NCI-H2196 treated with DMSO at 0.1 percent for 48 hours (cell line): ENCODE measurements around the gene GALNT12.

Experiments used
- DNase-seq: peaks from one replicate; lab custom pipeline; 2025; ENCODE audit not compliant: unreplicated experiment; lab: John Stamatoyannopoulos, UW

The GALNT12 gene

GRCh38 chr9:98801561-98801960 is 5.9 kb upstream of the GALNT12 start:
- no peak for DNase-seq

DNA sequence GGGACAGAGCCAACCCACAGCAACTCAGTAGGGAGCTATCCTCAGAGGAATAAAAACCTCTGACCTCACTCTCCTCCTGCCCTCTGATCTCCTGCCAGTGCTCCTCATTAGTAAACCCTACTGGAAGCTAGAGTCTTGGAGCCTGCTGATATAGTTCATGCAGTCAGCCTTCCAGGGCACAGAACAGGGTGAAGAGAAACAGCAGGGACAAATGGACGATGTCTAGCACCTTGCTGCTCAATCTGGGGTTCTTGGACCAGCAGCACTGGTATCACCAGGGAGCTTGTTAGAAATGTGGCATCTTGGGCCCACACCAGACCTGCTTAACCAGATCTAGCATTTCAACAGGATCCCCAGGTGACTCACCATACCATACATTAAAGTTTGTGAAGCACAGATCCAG is 5.5 kb upstream of the GALNT12 start:
- DNase-seq: no peak

- DNase-seq: no peak
Observed at GRCh38 chr9:98804083-98804482, 3.4 kb upstream of the GALNT12 start.

DNA sequence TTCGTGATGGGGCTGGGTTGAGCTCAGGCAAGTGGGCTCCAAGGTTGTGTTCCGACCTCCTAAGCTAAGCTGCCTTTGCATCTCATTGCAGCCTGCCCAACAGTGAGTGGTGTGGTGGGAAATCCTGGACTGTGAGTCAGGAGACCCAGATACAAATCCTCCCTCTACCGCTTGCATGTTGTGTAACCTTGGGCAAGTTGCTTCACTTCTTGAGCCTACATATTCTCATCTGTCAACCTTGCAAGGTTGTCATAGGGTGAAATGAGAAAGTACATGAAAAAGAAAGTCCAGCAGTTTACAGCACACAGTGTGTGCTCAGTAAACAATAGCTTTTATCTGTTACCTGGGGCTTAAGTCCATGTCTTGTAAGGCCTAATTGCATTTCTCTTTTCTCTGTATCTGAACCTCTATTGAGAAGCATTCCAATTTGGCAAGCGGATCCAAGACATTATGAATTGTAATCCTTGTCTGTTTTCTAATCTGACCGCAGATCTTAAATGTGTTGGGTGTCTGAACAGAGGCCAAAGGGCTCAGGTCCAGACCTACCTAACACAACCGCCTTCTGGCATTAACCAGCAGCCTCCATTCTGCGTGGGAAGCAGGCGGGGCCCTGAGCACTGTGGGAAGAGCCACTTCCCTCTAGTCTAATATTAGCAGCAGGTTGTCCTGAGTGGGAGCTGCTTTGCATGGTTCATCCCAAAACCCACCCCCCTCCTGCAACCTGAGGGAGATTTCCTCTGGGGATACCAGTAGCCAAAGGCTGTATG is 1.8 kb upstream of the GALNT12 start:
- no peak for DNase-seq

GRCh38 chr9:98806394-98807035 is 955 bp upstream of the GALNT12 start:
- DNase-seq: no peak

DNA sequence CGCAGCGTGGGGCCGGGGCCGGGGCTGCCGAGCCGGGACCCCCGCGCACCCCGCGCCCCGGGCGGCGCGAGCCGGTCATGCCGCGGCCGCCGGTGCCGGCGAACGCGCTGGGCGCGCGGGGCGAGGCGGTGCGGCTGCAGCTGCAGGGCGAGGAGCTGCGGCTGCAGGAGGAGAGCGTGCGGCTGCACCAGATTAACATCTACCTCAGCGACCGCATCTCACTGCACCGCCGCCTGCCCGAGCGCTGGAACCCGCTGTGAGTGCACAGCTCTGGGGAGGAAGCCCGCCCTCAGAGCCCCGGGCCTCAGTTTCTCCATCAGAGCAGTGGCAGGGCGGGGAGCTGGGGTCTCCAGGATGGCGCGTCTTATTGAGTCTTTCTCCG is 335 bp downstream of the GALNT12 start:
- DNase-seq: no peak

GRCh38 chr9:98808411-98808815 is 943 bp downstream of the GALNT12 start:
- DNase-seq: no peak

- no peak for DNase-seq
Observed at GRCh38 chr9:98808875-98809274, 1.4 kb downstream of the GALNT12 start.

DNA sequence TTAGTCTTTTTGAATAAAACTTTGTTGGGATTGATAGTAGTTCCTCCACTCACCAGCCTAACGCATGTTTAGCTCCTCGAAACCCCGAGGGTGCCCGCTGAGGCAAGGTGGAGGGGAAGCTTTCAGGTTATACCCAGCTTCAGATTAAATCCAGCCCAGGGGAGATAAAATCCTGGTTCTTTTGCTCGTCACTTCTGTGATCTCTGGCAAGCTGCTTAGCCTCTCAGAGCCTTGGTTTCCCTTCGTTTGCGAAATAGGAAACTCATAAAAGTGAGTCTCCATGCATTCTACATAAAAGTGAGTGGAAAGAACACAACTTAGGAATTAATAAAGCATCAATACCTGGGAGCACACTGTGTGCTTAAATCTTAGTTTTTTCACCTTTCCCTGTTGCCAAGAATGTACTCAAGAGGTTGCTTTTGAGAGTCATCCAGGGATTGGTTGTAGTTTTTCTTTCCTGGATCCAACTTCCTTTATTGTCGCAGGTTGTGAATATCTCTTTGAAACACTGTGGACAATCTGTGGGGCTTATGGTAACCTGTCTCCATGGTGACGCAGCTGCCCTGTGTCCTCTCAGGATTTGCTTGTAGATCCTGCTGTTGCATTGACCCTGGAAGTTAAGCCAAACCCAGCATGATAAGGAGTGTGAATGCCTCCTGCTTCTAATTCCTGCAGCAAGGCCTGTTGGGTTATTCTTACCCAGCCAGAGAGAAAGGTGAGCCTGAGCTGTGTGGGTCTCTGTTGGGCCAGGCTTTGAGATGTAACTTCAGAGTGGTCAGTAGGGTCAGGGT is 2.0 kb downstream of the GALNT12 start:
- no peak for DNase-seq

DNA sequence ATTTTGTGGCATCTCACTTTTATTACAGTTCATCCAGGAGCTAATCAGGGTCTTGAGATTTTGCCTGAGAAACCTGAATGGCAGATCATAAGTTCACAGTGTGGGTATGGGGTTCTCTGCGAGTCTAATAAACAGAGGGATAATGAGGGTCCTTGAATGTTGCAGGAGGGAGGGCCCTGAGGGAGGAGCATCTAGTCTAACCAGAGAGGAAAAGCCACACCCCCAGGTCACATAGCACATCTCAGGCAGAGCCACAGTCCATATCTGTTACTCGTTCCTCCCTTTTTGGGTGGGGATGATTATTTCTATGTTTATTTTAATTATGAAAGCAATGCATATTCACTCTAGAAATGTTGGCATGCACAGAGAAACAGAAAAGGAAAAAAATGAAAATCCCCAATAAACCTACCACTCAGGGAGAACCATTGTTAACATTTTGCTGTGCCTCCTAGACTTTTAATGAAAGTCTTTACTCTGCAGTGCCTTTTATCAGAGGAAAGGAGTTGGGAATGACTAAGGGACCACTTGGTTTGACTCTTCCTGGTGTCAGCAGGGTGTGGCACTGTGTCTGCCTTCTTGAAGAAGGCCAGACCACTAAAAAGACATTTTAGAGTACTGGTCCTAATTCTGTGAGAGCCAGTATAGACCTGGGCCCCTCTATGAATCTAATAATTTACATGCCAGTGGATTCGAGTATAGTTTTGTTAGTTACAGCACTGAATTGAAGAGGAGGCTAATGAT is 2.8 kb downstream of the GALNT12 start:
- DNase-seq: no peak

DNA sequence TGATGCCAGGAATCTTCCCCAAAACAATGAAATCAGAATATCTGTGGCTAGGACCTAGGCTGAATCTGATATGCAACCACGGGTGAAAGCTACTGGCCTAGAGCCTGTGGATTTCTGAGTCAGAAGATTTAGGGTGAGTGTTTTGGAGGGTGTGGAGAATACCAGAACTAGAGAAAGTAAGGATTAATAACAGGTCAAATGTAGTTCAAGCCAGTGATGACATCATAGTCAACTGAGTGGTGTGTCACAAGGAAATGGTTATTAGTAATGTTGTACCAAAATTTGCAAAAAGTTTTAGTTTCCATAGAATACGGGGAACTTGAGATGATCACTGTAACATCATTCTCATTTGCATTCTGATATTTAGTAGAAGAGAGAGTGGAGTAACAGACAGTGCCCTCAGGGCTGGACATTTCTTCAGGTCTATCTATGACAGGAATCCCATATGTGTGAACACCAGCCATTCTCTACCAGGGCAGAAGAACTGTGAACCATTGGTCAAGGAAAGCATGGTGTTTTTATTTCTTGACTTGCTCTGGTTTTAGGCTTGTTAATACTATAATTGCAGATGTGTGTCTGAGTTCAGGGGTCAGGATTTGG is 3.7 kb downstream of the GALNT12 start:
- no peak for DNase-seq

GRCh38 chr9:98815391-98815951 is 8.0 kb downstream of the GALNT12 start:
- no peak for DNase-seq

- no peak for DNase-seq
Observed at GRCh38 chr9:98818764-98819163, 11.3 kb downstream of the GALNT12 start.

DNA sequence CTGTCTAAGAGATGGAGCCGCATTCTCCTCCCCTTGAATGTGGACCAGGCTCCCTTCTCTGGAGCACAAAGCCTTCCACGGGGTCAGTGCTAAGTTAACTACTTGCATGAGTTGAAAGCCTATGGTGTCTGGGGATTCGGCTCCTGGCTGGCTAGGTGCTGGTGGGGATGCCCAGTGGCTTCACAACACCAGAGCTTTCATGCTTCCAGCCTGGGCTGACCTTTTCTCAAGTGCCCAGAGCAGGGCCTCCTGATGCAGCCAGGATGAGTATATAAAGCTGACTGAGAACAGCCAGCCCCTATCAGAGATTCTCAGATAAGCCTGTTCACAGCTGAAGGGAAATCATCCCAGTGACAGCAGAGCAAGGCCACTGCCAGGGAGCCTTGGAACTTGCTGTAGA is 11.8 kb downstream of the GALNT12 start:
- DNase-seq: no peak

GRCh38 chr9:98821831-98822230 is 14.4 kb downstream of the GALNT12 start:
- no peak for DNase-seq

DNA sequence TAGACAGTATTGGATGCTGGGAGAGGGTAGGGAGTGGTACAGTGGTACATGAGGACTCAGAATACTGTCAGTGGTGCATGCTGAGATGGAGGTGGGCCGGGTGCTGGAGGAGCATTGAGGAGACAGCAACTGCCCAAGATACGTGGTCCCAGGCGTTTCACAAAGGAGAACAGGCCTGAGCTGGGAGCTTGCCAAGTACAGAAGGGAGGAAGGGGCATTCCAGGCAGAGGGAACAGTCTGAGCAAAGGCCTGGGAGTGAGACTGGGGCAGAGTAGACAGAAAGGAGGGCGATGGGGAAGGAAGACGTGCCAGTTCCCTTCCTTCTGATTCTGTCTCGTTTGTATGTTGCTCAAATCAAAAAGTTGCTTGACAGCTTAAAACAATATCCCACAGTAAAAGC is 15.2 kb downstream of the GALNT12 start:
- no peak for DNase-seq

DNA sequence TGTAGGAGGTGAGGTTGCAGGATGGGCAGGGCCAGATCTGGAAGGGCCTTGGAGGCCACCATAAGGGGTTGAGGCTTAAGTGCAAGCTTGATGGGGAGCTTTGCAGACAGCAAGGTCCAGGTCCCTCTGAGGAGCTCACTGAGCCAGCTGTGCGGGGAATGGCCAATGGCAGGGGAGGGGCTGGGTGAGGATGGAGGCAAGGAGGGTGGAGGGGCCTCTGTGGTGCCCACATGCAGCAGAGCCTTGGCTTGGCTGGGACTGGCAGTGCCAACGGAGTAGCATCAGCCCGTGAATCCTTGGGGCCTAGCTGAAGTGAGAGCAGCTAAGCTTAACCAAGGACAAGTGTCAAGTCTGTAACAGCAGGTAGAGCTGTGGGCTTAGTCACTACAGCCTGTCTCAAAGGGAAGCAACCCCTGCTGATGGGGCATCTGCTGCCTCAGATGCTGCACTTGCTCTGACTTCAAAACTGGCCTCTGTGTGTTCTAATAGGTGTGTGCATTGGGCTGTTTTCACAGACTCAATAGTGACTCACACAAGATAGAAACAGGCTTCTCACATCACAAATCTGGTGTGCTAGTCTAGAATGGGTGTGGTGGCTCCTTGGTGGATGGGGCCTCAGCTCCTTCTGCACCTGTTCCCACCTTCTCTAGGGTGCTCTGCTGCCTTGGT is 16.3 kb downstream of the GALNT12 start:
- no peak for DNase-seq

GRCh38 chr9:98825414-98825813 is 17.9 kb downstream of the GALNT12 start:
- no peak for DNase-seq

DNA sequence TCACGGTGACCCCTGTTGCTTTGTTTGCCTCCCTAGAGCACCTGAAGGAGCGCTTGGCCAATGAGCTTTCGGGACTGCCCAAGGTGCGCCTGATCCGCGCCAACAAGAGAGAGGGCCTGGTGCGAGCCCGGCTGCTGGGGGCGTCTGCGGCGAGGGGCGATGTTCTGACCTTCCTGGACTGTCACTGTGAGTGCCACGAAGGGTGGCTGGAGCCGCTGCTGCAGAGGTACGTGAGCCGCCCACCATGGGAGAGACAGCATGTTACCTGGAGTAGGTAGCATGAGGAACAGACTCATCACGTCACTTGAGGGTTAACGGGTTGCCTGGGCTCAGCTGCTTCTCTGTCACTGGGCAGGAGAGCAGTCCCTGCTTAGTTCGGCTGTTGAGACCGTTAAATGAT is 19.2 kb downstream of the GALNT12 start:
- no peak for DNase-seq

DNA sequence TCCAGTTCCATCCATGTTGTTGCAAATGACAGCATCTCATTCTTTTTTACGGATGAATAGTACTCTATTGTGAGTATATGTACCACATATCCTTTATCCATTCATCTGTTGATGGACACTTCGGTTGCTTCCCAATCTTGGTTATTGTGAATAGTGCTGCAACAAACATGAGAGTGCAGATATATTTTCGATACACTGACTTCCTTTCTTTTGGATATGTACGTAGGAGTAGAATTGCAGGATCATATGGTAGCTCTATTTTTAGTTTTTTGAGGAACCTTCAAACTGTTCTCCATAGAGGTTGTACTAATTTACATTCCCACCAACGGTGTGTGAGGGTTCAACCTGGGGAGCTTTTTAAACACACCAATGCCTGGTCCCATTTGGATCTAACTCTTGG is 22.3 kb downstream of the GALNT12 start:
- DNase-seq: no peak
